D721Med (cell line): ENCODE measurements around the gene IFFO2.

ENCODE experiments used
- DNase-seq: peaks from one replicate; pipeline ENCODE4 v3.0.0; 2011; ENCODE audit warnings: low spot score; ENCODE audit not compliant: insufficient read length
- FAIRE-seq: peaks from 2 replicates; lab custom pipeline; 2011; peaks lifted over from hg19 to GRCh38; lab: Jason Lieb, UNC
- TF ChIP-seq, protein P1 (sequence below): IDR thresholded peaks from 2 replicates; pipeline ENCODE4 v1.5.1; 2012; ENCODE audit warnings: mild to moderate bottlenecking, control low read depth; ENCODE audit not compliant: insufficient read depth; ENCODE audit errors: missing control alignments

Gene IFFO2

DNA sequence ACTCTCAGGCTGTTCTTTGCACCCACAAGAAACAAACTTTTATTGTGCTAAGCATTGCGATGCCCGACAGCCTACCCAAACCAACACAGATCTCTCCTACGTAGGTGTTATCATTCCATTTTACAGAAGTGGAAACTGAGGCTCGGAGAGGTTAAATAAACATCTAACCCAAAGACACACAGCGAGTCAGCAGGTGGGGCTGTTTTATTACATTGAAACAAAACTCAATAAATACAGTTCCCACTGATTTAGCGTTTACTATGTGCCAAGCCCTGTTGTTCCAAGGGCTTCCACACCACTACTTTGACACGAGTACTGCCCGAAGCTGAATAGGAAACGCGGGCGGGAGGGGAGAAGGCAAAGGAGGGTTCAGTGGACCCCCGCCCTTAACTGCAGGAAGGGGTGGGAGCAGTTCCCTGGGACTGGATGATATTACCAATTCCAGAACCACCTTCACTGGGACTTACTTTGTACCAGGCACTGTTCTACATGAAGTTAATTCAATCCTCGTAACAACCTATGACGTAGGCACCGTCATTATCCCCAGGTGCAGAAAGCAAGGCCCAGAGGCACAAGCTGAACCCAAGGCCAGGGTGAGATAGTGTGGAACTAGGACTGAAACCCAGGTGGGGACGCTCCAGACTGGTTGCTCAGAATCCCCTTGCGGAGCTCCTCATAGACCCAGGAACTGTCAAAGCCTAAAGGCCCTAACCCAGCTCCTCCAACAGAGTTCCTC is 34.8 kb downstream of the IFFO2 start:
- TF ChIP-seq, protein P1, sequence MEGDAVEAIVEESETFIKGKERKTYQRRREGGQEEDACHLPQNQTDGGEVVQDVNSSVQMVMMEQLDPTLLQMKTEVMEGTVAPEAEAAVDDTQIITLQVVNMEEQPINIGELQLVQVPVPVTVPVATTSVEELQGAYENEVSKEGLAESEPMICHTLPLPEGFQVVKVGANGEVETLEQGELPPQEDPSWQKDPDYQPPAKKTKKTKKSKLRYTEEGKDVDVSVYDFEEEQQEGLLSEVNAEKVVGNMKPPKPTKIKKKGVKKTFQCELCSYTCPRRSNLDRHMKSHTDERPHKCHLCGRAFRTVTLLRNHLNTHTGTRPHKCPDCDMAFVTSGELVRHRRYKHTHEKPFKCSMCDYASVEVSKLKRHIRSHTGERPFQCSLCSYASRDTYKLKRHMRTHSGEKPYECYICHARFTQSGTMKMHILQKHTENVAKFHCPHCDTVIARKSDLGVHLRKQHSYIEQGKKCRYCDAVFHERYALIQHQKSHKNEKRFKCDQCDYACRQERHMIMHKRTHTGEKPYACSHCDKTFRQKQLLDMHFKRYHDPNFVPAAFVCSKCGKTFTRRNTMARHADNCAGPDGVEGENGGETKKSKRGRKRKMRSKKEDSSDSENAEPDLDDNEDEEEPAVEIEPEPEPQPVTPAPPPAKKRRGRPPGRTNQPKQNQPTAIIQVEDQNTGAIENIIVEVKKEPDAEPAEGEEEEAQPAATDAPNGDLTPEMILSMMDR, result no peak
- FAIRE-seq, result no peak
- no peak for DNase-seq

DNA sequence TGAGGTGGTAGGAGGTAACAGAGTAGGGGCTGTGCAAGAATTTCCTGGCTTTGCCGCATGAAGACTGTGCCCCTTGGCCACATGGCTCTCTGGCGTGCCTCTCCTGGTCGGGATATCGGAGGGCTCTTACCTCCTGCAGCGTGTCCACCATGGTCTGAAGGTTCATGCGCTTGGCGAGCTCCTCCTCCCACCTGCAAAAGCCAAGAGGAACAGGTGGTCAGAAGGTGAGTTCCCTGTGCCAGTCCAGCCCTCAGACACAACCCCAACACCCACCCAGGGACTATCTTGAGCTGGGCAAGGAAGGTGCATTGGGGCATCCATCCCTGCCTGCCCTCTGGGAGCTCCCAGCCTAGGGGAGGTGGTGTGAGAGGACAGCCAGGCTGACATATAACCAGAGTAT is 35.5 kb downstream of the IFFO2 start:
- FAIRE-seq (no peak), DNase-seq (no peak)
- TF ChIP-seq, protein P1, result no peak

DNA sequence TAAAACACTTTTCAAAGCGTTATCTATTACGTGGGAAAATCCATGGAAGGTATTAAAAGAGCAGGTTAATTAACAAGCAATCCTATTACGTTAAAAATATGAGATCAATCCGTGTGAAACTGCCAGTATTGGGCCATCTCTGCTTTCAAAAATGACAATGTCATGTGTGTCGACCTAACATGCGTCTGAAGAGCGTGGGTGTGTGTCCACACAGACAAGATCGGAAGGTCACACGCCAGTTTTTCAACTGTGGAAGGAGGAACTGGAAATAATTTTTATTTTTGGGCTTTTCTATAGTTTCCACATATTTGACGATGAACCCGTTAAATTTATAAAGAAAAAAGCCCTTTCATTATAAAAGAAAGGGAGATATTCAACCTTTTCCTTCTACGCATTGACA is 36.5 kb downstream of the IFFO2 start:
- FAIRE-seq (no peak), DNase-seq (no peak)
- TF ChIP-seq, protein P1, result no peak

DNA sequence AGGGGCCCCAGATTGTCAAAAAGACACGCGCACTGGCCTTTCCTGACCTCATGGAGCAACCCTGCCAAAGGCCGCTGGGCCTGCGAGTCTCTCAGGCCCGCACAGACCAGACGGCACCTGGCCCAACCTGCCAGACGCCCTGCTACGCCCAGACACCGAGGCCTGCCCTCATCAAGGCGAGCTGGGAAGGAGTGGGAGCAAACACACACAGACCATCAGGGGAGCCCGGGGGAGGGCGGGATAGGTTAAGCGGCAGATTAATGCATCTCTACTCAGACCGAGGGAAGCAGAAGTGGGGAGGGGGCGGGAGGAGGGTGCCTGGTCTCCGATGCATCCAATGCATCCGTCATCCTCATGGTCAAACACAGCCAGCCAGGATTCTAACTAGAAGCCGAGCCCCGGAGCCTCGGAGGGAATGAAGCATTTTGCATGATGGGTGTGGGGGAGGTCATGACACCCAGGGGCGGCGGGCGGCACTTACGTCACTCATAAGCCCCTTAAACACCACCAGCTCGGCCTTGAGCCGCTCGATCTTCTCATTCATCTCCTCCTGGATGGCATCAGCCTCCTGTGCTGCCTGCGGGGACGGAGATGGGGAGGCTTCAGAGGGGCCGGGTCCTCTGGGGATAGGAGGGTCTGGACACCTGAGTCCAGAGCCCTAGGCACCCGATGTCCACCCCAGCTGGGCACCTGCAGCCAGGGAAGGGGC is 37.1 kb downstream of the IFFO2 start:
- no peak for FAIRE-seq
- no peak for DNase-seq
- TF ChIP-seq, protein P1, result no peak

DNA sequence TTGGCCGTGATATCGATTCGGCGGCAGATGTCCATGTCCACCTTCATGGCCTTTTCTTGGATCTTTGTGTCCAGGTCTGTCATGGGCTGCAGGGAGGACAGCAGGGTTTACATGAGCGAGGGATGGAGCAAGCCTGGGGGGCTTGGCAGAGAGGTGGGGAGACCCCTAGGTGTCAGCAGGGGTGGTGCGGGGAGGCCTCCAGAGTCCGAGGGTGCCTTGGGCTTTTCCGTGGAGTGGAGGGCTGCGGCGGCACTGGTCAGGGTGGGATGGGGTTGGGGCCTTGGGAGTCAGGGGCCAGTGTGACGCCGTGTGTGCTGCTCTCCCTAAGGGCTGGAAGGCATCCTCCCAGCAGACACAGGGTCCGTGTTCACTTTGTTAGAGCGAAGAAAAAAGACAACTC is 38.1 kb downstream of the IFFO2 start:
- TF ChIP-seq, protein P1, result no peak
- FAIRE-seq, result no peak
- DNase-seq, result no peak

- TF ChIP-seq, protein P1, result no peak
- FAIRE-seq, result no peak
- no peak for DNase-seq
Observed at GRCh38 chr1:18917071-18917799, 39.2 kb downstream of the IFFO2 start.
